ENCODE results near the gene SSTR3.
"Not testable (repeated sequence)": the region's sequence is repeated elsewhere in the genome, so short reads cannot be mapped to it uniquely, and the experiment has no call there.

Gene SSTR3

DNA sequence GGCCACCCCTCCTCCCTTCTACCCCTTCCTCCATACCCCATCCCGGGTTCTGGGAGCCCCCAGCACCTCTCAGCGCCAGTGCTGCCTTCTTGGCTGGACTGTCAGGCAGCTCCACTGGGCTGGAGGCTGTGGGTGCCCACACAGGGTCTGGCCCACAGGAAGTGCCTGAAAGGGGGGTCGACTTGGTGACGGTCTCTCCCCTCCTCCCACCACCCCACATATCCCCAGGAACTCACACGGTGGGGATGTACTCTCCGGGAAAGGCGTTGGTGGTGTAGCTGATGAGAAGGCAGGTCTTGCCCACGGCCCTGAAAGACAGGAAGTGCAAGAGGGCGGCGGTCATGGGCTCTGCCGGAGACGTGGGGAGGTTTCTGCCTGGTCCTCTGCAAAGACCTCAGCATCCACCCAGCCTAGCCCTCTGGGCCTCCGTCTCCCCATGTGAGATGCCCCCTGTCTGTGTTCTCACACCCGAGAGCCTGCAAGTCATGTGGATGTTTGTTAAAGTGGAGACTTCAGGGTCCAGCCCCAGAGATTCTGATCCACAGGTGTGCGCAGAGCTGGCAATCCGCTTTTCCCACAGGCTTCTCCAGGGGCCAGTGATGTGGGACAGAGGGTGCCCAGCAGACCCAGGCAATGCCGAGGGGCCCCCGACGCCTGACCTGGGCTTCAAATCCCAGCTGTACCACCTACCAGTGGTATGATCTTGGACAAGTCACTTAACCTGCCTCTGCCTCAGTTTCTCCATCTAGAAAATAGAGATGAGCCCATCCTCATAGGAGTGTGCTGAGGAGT is 29.3 kb upstream of the SSTR3 start:
- DNase-seq = no peak

DNA sequence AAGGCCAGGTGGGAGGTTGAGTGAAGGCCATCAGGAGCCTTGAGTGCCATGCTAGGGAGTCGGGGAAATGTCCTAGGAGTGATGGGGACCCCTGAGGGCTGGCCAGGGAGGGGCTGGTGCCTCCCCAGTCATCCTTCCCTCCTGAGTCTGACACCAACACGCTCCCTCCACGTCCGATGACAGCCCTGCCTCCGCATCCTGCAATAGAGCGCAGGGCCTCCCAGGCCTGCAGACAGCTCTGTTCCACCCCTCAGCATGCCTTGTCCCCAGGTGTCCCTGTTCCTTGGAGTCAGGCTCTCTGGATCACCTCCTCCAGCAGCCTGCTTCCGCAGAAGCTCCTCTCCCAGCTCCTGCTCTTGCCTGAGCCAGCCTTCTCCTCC is 28.7 kb upstream of the SSTR3 start:
- no peak for DNase-seq

DNA sequence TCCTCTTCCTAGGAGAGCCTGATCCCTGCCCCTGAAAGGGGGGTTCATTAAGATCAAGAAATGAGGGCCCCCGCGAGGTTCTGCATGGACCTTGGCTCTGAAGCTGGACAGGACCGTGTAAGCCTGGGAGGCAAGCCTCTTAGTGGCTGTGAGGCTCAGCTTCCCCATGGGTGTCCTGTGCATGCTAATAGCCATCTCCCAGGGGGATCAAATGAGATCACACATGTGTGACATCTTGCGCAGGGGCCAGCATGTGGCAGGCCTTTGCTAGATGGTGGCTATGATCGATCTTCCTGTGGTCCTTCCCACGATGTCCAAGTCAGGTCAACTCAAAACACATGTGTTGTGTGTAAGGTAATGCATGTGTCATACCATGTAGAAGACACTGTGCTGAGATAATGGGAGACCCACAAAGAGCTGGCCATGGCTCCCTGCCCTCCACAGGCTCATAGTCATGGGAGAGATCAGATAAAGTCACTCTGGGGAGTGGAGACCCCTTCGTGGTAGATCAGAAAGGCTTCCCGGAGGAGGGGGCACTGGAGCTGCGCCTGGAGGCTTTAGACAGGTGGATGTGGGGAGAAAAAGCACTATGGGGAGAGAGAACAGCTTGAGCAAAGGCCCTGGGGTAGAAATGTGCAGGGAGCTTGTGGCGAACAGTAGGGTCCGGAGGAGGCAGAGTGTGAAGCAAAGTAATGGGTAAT is 28.1 kb upstream of the SSTR3 start:
- DNase-seq = no peak

DNA sequence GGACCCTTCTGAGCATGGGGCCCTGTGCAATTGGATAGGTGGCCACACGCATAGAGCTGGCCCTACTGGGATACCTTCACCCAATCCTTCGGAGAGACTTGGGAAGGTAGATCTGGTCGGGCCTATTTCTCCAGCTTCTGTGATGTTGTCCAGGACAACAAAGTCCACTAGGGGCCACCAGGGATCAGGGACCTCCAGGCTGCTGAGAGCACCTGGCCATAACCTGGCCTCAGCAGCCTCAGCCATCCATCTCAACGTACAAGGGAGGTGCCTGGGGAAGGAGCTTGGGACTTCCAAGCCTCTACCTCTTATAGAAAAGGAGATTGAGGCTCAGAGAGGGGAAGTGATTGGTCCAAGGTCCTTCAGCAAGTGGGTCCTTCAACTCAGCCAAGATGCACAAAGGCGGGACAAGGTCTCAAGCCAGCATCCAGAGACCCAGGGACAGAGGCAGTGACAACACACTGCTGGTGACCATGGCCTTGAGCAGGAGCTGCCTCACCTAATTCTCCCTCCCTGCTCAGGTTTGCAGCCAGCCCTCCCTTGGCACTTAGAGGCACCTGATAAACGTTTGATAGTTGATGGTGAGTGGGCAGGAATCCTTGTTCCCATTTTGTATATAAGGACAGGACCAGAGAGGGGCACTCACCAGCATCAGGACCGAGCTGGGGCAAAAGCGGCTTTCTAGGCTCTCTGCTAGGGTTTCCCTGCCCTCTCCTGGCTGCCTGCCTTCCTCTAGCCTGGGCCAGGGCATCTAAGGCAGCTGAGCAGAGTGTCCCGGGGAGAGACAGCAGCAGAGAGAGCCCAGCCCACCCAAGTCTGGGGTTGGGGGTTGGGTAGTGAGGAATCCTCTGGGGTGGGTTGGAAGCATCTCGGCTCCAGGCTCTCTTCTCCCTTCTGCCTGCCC is 27.3 kb upstream of the SSTR3 start:
- no peak for DNase-seq

DNA sequence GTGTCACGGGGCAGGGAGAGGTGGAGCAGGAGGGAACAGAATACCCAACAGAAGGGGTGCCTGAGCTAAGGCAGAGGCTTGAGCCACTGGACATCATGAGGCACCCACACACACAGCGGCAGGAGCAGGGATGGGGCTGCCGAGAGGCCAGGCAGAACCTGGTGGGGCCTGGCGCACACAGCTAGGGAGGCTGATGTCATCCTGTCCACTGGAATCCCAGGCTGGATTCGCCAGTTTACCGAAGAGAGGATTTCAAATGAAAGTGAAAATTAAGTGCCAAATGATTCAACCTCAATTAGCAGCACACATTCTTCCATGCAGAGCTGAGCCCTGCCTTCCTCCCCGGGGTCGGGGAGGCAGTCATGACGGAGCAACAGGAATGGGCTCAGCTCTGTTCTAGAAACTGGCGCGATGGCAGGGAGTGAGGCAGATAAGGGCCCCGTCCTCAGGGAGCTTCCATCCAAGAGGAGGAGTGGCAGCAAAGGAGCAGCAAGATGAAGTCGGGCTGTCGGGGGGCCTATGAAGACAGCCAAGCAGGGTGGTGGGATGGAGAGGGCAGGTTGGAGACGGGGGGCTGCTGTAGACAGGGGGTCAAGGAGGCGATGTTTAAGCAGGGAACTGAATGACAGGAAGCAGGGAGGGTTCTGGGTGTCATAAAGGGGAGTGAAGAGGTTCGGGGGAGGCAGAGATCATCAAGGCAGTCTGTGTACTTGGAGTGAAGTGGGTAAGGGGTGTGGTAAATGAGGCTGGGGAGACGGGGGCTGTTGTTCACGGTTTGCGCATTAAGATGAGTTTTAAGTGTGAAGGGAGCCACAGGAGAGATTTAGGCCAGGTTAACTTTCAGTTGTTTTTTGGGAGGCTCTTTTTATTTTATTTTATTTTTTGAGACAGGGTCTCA is 25.3 kb upstream of the SSTR3 start:
- peak; percentile 48 for DNase-seq

DNA sequence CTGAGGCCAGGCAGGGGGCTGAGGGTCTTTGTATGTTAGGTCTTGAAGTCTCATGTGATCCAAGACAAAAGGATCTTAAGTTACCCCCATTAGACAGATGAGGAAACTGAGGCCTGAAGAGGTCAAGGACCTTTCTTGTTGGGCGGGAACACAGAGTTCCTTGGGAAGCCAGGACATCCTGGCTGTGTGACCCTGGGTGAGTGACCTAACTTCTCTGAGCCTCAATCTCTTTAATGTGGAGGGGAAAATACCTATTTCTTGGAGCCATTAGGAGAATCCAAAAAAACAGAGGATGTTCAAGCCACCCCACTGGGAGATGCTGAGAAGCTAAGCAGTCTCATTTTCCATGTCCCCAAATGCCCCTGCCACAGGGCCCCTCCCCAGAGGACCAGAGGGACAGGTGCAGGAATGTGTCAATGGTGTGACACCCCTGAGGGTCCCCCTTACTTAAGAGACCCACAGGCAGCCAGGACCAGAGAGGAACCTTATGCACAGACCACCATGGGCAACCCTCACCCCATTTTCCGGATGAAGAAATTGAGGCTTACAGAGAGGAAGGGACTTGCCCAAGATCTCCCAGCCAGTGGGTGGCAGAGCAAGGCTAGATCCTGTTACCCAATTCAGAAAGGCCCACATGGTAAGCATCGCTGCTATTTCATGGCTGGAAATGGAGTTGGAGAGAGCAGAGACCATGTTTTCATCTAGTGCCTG is 23.8 kb upstream of the SSTR3 start:
- DNase-seq = no peak

DNA sequence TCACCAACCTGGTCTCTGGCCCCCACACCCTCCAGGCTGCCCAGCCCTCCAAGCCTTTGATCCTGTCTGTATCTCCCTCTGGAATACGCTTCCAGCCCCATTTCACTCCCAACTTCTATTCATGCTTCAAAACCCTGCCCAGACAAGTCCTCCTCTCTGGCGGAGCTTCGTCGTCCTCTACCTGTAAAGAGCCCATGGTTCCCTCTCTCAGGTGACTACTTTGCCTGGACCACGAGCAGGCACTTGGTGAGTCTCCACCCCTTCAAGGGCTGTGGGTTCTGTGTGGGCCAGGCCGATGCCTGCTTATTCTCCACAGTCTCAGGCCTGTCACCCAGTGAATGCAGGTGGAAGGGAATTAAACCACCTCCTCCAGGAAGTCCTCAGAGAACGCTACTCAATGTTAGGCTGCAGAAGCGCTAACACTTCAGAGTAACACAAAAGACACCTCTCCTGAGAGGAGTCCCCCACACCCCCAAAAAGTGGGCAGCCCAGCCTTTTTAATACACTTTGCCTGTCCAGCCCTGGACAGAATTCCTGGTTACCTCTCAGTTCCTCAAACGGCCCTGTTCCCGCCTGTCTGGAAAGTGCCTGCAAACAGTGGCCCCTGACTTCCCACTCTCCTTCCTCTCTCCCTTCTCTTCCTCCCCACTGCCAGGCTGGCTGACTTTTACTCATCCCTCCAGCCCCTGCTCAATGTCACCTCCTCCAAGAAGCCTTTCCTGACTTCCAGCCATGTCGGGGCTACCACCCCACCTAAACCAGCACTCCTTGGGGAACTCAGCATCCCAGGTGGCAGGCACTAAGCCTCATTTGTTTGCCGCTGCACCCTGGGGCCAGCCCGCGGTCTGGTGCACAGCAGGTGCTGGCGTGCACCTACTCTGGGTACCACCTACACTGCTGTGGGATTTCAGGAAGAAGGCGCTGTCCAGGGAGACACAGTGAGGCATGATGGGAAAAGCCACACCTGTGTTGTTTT is 22.7 kb upstream of the SSTR3 start:
- DNase-seq = no peak

DNA sequence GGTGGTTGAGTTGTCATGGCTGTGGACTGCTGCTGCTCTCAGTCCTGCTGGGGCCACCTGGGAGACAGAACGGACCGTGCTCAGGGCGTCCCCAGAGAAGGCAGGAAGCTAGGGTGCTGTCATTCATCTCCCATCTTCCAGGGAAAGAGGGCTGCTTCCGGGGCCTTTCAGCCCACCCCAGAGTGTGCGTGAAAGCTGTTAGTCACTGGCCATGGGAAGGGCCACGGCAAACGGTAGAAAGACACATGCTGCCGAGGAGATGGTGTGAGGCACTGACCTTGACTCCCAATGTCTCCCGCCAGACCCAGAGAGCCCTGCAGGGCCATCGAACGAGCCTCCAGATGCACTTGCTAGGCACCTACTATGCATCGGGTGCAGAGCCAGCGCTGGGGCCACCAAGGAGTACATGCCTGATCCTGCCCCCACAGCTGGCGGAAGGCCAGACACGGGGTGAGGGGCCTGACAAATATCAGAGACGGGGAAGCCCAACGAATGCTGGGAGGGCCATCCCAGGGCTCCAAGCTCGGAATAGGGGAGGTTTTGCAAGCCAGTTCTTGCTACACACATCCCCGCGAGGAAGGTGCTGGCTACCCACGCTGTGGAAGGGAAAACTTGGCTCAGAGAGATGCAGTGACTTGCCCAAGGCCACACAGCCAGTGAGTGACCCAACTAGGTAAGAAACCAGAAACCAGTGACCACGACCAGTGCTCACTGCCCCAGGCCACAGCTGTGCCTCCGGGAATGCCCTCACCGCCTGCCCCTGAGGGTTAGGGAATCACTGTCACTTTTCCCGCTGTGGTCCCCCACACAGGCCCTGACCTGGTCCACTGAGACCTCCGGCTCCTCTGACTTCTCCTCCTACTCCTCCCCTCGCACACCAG is 21.7 kb upstream of the SSTR3 start:
- no peak for DNase-seq

DNA sequence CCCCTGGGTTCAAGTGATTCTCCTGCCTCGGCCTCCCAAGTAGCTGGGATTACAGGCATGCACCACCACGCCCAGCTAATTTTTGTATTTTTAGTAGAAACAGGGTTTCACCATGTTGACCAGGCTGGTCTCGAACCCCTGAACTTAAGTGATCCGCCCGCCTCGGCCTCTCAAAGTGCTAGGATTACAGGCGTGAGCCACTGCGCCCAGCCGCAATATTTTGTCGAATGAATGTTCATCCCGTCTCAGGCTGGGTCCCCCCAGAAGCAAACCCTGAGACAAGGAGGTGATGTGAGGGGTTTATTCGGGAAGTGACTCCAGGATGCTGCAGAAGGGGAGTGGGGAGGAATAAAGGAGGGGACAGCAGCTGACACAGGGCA is 21.1 kb upstream of the SSTR3 start:
- not testable (repeated sequence) for DNase-seq

DNA sequence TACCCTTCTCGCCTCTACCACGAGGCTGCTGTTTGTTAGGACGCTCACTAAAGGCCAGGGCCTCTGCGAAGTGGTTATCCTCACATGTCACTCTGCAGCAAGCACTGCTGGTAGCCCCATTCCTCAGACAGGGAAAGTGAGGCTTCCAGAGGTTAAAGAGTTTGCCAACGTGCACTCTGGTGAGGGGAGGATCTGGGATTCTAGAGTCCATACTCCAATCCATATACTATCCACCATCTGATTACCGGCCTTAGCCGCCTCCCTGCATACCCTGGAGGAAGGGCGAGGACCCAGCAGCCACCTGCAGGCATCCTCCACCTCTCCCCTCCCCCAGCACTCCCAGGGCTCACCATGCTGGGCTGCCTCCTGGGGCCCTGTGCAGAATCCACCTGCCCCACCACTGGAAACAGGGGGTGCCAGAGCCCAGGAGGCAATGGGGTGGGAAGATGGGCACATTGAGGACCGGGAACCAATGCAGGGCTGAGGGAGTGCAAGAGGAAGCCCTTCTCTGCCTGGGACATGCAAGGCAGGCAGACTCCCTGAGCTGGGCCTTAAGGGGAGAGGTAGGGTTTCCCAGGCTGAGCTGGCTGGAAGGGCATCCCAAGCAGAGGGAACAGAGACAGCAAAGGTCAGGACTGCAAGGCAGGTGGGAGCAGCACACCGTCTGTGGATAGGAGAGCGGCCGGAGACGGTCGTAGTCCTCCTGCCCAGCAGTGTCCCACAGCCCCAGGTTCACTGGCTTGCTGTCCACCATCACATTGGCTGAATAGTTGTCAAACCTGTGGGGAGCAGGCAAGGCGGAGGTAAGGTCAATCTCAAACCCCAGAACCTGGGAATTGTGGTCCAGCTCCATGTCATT is 20.1 kb upstream of the SSTR3 start:
- no peak for DNase-seq

DNA sequence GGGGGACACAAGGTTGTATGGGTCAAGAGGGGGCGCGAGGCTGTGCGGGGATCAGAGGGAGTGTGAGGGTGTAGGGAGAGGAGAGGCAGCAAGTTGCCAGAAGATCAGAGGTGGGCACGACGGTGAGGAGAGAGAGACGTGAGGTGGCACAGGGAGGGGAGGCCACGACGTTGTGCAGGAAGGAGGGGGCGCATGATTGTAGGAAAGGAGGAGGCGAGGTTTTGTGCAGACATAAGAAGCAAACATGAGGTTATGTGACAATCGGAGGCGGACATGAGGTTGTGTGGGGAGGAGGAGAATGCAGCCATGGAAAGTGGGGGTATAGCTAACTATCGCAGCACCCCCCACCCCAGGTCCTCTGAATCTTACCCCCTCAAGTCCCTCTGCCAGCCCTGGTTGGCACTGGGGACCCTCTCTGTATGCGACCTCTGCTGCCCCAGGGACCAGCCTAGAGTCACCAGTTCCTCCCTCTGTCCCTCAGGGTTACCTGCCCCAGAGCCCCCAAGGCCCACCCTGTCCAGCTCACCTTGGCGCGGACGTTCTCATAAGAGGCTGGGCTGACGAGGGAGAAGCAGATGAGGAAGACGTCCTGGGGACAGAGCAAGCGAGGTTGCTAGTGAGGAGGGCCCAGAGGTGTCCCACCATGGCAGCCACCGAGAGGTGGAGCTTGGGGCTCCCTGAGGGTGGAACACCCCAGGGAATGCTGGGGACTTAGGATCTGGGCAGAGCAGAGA is 19.3 kb upstream of the SSTR3 start:
- no peak for DNase-seq

DNA sequence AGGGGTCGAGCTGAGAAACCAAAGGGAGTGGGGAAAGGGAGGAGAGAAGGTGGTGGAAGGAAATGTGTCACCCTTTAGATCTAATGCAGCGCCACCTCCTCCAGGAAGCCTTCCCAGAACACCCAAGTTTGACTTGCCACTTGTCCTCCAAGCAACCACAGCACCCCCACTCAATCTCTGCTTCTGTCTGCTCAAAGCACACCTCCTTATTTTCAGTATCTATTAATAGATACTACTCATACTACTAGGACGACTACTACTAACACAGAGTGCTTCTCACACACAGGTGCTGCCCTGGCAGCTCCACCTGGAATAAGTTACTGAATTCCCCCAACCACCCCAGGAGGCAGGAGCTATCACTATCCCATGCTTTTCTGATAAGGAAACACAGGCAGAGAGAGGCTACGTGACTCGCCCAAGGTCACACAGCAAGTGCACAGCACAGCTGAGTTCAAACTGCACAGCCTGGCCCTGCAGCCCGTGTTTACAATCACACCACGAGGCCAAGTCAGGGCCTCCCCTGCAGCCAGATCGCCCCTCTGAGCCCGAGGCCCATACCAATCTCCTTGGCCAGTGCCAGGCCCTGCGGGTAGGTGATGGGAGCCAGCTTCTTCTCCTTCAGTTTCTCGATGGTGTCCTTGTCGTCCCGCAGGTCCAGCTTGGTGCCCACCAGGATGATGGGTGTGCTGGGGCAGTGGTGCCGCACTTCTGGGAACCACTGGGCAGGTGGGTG is 18.6 kb upstream of the SSTR3 start:
- DNase-seq = no peak

DNA sequence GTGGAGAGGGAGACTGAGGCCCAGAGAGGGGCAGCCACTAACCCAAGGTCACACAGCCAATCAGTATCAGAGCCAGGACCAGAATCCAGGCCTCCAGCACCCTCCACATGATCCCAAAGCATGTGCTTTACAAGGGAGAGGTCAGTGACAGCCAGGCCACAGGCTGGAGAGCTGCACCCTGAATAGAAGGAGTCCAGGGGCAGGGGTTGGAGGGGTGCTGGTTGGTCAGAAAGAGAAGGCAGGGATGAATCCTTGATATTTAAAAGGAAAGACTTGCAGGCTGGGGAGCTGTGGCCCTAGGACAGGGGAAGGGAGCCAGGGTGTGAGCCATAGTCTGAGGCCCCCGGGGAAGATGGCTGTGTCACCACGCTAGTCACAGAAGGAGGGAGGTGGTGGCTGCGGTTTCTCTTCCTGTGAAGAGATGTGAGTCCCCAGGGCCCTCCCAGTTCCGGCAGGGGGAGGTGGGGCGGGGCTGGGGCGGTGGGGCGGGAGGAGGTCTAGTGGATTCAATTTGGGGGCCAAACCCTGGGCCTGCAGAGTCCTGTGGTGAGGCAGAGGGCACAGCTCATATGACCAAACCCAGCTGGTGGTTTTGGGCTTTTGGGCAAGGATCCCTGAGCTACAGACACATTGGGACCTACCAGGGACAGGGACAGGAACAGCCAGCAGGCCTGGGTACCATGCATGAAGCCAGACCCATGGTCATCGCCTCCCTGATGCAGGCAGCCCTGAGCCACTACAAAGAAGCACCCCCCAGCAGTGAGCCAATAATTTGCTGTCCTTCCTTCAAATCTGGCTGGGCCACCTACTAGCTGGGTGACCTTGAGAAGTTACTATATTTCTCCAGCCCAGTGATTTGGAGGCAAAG is 17.8 kb upstream of the SSTR3 start:
- peak; percentile 60 for DNase-seq

DNA sequence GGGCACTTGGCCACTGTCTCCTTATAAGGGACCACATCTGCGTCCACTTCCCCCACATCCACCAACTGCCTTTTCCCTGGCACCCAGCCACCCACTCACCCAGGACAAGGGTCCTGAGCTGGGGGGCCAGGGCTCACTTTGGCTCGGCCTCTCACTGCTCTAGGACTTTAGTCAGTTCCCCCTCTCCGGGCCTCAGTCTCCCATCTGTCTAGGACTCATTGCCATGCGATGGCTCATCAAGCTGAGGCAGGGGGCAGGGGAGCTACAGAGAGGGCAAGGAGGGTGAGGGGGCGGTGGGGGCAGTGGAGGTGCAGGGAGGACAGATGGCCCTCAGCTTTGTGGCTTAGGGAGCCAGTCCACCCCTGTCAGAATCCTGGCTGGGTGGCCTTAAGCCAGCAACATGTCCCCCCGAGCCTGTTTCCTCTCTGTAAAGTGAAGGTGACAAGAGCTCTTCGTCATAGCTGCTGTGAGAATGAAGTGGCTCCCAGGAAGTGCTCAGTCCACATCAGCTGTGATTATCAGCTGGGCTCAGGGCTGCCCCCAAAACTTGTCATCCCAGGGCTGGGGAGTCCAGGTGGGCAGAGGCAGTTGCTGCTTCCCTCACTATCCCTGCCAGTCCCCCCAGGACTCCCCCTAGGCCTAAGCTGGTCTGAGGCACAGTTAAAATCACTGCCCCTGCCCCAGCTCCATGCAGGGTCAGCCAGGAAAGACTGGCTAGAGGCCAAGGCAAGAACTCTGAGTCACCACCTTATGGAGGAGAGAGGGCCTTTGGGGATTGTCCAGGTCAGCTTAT is 16.9 kb upstream of the SSTR3 start:
- DNase-seq = peak; percentile 85
